Activated CD8-positive, alpha-beta memory T cell treated with anti-CD3 and anti-CD28 coated beads, Interleukin-2, amount 50 U/mL, for 4 hours (primary cell): ENCODE results near the gene ABL1.
"Not testable (repeated sequence)": the region's sequence is repeated elsewhere in the genome, so short reads cannot be mapped to it uniquely, and the experiment has no call there.

ENCODE experiments used
- DNase-seq: peaks from one replicate; pipeline ENCODE4 v3.0.0-alpha.2; 2020

Gene ABL1

GRCh38 chr9:130905902-130906734 lies 71.1 kb downstream of the ABL1 start:
- no peak for DNase-seq

GRCh38 chr9:130906735-130907416 lies 71.8 kb downstream of the ABL1 start:
- DNase-seq, result no peak

- DNase-seq, result no peak
These were observed 73.3 kb downstream of the ABL1 start for GRCh38 chr9:130908146-130908877.

- no peak for DNase-seq
These were observed 73.9 kb downstream of the ABL1 start for GRCh38 chr9:130908878-130909355.

DNA sequence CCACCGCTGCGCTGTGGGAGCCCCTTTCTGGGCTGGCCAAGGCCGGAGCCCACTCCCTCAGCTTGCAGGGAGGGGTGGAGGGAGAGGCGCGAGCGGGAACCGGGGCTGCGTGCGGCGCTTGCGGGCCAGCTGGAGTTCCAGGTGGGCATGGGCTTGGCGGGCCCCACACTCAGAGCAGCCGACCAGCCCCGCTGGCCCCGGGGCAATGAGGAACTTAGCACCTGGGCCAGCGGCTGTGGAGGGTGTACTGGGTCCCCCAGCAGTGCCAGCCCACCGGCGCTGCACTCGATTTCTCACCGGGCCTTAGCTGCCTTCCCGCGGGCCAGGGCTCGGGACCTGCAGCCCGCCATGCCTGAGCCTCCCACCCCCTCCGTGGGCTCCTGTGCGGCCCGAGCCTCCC lies 75.0 kb downstream of the ABL1 start:
- DNase-seq, result not testable (repeated sequence)

- not testable (repeated sequence) for DNase-seq
These were observed 75.6 kb downstream of the ABL1 start for GRCh38 chr9:130910670-130911069.

DNA sequence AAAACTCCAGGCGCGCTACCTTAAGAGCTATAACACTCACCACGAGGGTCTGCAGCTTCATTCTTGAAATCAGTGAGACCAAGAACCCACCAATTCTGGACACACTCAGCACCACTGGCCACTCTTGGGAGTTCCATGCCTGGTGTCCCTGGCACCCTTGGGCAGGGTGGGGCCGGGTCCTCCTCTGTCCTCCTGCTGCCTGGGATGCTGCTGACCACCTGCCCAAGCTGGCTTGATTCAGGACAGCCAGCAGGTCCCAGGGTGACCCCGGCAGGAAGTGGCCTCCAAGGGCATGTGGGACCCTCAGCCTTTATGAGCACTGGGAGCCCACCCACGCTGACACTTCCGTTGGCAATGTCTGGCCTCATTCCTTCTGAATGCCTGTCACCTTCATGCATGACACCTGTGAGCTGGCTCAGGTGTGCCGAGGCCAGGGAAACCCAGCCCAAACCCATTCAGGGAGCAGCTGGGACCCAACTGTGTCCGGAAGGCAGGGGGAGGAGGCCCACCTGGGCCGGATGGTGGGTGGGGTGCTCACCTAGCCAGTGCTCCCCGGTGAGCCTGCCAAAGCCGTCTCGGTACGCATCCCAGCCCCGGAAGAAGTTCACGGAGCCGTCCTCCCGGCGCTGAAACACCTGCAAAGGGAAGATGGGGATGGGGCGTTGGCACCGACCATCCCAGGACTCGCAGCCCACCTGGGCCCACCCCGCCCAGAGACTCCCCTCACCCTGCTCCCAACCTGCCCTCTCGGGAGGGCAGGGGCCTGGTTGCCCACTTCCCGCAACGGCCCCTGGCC lies 76.4 kb downstream of the ABL1 start:
- no peak for DNase-seq

DNA sequence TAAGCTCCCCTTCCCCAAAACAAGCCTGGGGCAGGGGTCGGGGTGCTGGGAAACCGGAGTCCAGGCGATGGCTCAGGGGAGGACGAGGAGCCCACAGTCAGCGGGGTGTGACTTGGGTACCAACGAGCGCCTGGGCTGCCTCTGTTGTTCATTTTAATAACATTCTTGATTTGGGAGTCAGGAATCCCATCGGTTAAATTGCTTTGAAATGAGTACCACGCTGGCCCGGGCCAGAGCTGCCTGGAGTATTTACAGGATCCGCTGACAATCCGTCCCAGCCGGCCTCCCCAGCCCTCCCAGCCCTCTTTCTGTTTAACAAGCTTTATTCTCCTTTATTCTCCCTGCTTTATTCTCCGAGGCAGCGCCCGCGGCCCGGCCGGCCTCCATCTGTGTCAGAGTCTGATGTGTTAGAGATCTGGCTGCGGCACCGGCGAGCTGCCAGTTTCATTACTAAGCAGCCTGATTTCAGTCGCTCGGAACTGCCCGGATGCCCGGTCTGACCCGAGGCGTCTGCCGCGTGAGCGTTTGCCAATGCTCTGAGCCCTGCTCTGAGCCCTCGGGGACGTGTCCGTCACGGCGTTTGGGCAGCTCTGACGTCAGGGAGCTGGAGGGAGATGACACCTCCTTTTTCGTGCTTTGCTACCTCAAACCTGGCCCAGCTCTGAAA lies 78.0 kb downstream of the ABL1 start:
- DNase-seq, result no peak

- no peak for DNase-seq
These were observed 78.8 kb downstream of the ABL1 start for GRCh38 chr9:130913599-130914416.

DNA sequence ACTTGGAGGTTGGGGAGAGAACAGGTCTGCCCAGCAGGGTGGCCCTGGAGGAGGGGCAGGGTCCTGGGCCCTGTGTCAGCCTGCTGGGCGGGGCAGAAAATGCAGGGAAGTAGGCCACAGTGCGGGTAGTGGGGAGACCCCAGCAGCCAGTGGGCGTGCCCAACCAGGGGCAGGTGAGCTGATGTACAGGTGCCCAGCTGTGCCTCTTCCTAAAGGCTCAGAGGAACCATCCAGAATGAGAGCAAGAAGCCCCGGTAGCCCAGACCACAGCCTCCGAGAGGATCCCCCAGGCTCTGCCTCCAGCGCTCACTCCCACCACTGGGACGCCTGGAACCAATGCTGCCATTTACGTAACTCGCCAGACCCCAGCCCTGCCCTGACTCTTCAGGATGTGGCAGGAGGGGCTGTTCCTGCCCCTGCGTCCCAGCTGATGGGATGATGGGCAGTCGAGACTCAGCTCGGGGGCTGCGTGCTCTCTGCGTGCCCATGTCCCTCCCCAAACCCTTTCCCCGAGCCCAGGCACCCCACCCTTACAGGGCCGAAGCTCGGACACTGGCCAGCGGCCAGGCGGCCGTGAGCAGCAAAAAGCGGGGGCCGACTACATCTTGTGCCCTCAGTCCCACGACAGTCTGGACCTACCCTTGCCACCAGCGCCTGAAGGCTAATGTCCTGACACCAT lies 79.5 kb downstream of the ABL1 start:
- no peak for DNase-seq

- no peak for DNase-seq
These were observed 80.0 kb downstream of the ABL1 start for GRCh38 chr9:130915096-130915447.

GRCh38 chr9:130917168-130917960 lies 82.3 kb downstream of the ABL1 start:
- no peak for DNase-seq

- DNase-seq, result no peak
These were observed 83.2 kb downstream of the ABL1 start for GRCh38 chr9:130918101-130918825.

DNA sequence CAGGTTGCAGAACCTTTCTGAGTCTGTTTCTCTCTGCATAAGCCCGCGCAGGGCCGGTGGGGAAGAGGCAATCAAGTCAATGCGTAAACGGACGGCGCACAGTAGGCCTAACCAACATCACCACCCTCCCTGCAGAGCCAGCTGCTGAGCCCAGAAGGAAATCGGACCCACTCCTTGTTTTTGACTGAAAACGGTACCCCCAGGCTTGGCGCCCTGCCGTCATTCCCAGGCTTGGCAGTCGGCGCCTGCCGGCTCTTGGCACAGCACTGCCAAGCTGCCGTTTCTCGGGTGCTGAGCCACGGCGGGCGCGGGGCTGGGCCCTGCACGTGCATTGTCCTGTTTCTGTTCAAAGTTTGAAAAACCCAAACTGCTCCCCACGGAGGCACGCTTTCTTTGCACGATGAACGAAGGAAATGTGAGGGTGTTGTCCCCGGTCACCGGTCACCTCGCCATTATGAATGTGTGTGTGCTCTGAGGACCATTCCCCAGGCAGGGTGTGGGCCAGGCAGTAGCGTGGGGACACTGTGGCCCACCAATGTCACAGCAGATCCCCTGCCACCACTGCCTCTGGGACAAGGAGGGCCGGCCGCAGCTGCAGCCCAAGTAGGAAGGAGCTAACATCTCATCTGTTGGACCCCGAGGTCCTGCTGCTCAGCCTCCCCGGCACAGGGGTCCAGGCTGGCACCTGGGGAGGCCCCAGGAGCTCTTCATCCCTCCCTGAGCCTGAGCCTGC lies 83.9 kb downstream of the ABL1 start:
- no peak for DNase-seq

GRCh38 chr9:130919559-130920145 lies 84.6 kb downstream of the ABL1 start:
- no peak for DNase-seq

- DNase-seq, result no peak
These were observed 85.2 kb downstream of the ABL1 start for GRCh38 chr9:130920233-130920632.

GRCh38 chr9:130920762-130921299 lies 85.8 kb downstream of the ABL1 start:
- no peak for DNase-seq
